ENCODE results near the gene SRL.
"Not testable (repeated sequence)": the region's sequence is repeated elsewhere in the genome, so short reads cannot be mapped to it uniquely, and the experiment has no call there.

SRL gene

DNA sequence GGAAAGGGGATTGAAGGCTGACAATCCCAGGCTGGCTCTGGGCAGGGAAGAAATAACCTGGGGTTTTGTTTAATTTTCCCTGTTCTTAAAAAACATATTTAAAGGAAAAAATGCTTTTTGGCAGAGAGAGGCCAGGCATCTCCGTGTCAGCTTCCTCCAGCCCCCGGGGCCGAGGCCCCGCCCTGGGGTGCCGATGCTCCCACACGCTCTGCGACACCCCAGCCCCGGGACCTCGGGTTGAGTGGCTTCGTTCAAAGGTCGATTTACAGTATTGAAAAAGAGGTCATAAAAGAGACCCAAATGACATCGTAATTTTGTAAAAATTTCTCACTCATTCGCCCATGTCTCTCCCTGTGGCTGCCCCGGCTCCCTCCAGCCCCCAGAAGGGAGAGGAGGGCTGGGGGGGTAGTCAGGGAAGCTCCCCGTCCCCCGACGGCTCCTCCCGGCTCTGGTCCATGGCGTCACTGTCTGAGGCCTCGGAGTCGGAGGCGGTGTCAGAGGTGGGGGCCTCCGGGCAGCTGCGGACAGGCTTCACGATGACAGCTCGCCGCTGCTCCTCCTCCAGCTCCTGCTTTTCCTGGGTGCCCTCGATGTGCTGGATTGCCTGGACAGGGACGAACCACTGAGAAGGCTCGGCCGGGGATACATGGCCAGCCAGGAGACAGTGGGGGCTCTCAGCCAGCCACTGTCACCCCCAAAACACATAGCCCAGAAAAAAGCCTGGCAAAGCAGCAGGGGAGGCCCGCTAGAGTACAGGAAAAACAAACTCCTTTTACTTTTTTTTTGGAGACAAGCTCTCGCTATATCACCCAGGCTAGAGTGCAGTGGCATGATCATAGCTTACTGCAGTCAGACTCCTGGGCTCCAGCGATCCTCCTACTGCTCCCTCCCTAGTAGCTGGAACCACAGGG is 16.0 kb upstream of the SRL start:
- peaks cover 10% of the 10 kb centered on the region for H3K36me3 ChIP-seq (ENCODE audit: insufficient read depth, low read length)
- H3K27ac ChIP-seq (ENCODE audit: low read depth, low read length), result no peak overlapping the region
- H3K4me1 ChIP-seq (ENCODE audit: insufficient read depth, low read length), result peaks cover 1% of the 10 kb centered on the region
- H3K4me3 ChIP-seq (ENCODE audit: low read depth in 1 of 2, low read length in 2 of 2), result no peak overlapping the region
- no peaks in the 10 kb centered on the region for H3K27me3 ChIP-seq (ENCODE audit: control insufficient read depth in 1 of 2, insufficient read depth in 2 of 2, low read length in 2 of 2)
- H3K9me3 ChIP-seq (ENCODE audit: low read length), result no peaks in the 10 kb centered on the region
- no peak overlapping the region for H3K9ac ChIP-seq (ENCODE audit: low read length)

DNA sequence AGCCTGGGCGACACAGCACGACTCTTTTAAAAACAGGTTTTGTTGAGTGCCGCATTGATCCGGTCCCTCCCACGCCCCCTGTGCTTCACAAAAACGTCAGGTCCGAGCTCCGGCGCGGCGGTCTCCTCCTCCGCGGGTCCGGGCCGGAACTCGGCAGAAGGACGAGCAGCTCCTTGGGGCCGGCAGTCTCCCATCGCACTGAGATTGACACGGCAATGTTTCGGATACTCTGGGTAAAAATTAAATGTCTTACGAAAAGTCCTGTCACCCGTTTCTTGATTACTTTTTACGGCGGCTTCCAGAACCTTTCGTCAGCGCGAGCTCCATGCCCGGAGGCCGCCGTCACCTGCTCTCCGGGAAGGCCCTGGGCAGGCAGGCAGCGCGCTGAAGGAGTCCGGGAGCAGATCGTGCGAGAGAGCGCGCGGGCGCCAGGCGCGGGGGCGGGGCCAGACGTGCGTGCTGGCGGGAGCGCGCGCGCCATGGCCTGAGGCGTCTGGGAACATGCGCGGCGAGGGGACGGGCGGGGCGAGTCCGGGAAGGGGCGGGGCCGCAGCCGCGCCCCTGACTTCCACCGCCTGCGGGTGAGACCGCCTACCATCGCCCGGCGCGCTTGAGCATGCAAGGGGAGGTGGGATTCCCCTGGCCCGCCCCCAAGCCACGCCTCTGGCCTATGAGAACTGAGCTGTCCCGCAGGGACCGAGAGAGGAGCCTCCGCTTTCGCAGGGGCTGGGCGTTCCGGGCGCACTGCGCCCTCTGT is 11.7 kb upstream of the SRL start:
- Histone ChIP-seq H3K9me3 (ENCODE audit: low read length) (no peaks in the 10 kb centered on the region), H3K27ac (ENCODE audit: low read depth, low read length) (peak overlapping the region; percentile 59), H3K4me1 (ENCODE audit: insufficient read depth, low read length) (no peaks in the 10 kb centered on the region), H3K36me3 (ENCODE audit: insufficient read depth, low read length) (no peaks in the 10 kb centered on the region), H3K4me3 (ENCODE audit: low read depth in 1 of 2, low read length in 2 of 2) (peak overlapping the region; percentile 17 to 59), H3K9ac (ENCODE audit: low read length) (peak overlapping the region; percentile 76), H3K27me3 (ENCODE audit: control insufficient read depth in 1 of 2, insufficient read depth in 2 of 2, low read length in 2 of 2) (no peaks in the 10 kb centered on the region)

- peak overlapping the region; percentile 59 for H3K27ac ChIP-seq (ENCODE audit: low read depth, low read length)
- H3K36me3 ChIP-seq (ENCODE audit: insufficient read depth, low read length); H3K9me3 ChIP-seq (ENCODE audit: low read length); H3K27me3 ChIP-seq (ENCODE audit: control insufficient read depth in 1 of 2, insufficient read depth in 2 of 2, low read length in 2 of 2); H3K4me1 ChIP-seq (ENCODE audit: insufficient read depth, low read length): not testable (repeated sequence)
- peak overlapping the region; percentile 17 to 59 for H3K4me3 ChIP-seq (ENCODE audit: low read depth in 1 of 2, low read length in 2 of 2)
- peak overlapping the region; percentile 76 for H3K9ac ChIP-seq (ENCODE audit: low read length)
These were observed 11.1 kb upstream of the SRL start for GRCh38 chr16:4253012-4253393.

DNA sequence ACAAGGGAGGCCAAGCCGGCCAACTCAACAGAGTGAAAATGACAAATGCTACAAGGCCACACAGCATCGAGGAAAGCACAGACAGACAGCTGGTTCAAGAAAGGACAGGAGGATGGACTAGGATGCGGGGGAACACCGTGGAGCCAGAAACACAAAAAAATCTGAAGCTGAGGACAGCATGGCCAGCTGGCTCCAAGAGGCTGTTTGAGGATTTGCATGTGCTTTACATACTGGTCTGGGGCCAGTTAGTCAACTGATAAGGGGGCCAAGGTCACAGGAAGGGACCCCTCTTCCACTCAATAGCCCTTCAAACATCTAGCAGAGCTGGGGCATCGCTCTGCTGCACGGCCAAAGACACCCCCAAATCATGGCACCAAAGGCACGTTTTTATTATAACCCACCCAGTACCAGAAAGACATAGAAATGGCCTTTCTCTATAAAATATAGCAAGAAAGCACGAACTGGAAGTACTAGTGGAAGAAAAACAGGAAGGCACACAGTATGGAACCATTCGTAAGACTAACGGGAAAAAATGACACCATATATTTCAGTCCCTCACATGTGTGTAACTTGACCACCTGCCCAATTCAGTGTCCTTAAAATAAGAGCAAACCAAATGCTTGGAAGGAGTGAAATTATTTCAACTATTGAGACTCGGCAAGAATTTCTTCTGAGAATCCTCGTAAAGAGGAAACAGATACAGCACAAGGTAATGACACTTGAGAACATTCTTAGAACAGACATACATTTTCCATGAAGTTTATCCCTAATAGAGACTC is 7.8 kb upstream of the SRL start:
- Histone ChIP-seq H3K4me1 (ENCODE audit: insufficient read depth, low read length) (no peaks in the 10 kb centered on the region), H3K9ac (ENCODE audit: low read length) (no peak overlapping the region), H3K27ac (ENCODE audit: low read depth, low read length) (no peak overlapping the region)

GRCh38 chr16:4247460-4247784 is 5.5 kb upstream of the SRL start:
- no peak overlapping the region for H3K9ac ChIP-seq (ENCODE audit: low read length)
- no peak overlapping the region for H3K27ac ChIP-seq (ENCODE audit: low read depth, low read length)
- H3K4me3 ChIP-seq (ENCODE audit: low read depth in 1 of 2, low read length in 2 of 2), result no peak overlapping the region
- no peaks in the 10 kb centered on the region for H3K9me3 ChIP-seq (ENCODE audit: low read length)
- H3K36me3 ChIP-seq (ENCODE audit: insufficient read depth, low read length), result no peaks in the 10 kb centered on the region
- H3K27me3 ChIP-seq (ENCODE audit: control insufficient read depth in 1 of 2, insufficient read depth in 2 of 2, low read length in 2 of 2), result no peaks in the 10 kb centered on the region
- H3K4me1 ChIP-seq (ENCODE audit: insufficient read depth, low read length), result no peaks in the 10 kb centered on the region

More for the DNA sequence above, 7.8 kb upstream of the SRL start:
- H3K27me3 ChIP-seq (ENCODE audit: control insufficient read depth in 1 of 2, insufficient read depth in 2 of 2, low read length in 2 of 2), result no peaks in the 10 kb centered on the region
- H3K4me3 ChIP-seq (ENCODE audit: low read depth in 1 of 2, low read length in 2 of 2), result no peak overlapping the region
- no peaks in the 10 kb centered on the region for H3K36me3 ChIP-seq (ENCODE audit: insufficient read depth, low read length)
- H3K9me3 ChIP-seq (ENCODE audit: low read length), result no peaks in the 10 kb centered on the region

DNA sequence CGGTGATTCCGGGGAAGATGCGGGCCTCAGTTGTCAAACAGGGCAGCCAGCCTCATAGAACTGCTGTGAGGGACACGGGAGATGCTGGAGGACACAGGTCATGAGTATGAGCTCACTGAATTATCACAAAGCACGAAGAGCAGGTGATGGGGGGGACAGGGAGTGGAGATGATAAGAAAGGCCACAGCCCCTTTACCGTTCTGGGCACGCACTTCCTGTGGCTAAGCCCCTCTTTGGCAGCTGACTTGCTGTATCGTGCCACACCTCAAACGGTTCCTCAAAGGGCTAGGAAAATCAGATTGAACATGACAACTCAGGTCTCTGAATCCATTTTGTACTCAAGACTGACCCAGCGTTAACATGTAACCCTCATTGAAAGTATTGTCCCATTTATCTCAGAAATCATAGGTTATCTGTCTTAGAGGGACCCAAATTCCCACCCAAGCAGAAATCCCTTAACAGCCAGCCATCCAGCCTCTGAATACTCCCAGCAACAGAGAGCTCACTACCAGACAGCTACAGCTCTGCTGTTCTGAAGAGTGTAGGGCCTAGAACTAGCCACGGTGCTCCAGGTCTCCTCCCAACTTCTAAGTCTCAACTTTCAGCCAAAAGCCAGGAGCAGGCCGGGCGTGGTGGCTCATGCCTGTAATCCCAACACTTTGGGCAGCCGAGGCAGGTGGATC is 5.0 kb upstream of the SRL start:
- Histone ChIP-seq H3K27me3 (ENCODE audit: control insufficient read depth in 1 of 2, insufficient read depth in 2 of 2, low read length in 2 of 2) (no peaks in the 10 kb centered on the region), H3K27ac (ENCODE audit: low read depth, low read length) (no peak overlapping the region), H3K4me3 (ENCODE audit: low read depth in 1 of 2, low read length in 2 of 2) (no peak overlapping the region), H3K4me1 (ENCODE audit: insufficient read depth, low read length) (no peaks in the 10 kb centered on the region), H3K9me3 (ENCODE audit: low read length) (no peaks in the 10 kb centered on the region), H3K36me3 (ENCODE audit: insufficient read depth, low read length) (no peaks in the 10 kb centered on the region), H3K9ac (ENCODE audit: low read length) (no peak overlapping the region)

GRCh38 chr16:4245077-4245791 is 3.4 kb upstream of the SRL start:
- Histone ChIP-seq H3K4me1 (ENCODE audit: insufficient read depth, low read length) (no peaks in the 10 kb centered on the region), H3K27me3 (ENCODE audit: control insufficient read depth in 1 of 2, insufficient read depth in 2 of 2, low read length in 2 of 2) (no peaks in the 10 kb centered on the region), H3K27ac (ENCODE audit: low read depth, low read length) (no peak overlapping the region), H3K4me3 (ENCODE audit: low read depth in 1 of 2, low read length in 2 of 2) (no peak overlapping the region), H3K36me3 (ENCODE audit: insufficient read depth, low read length) (no peaks in the 10 kb centered on the region), H3K9ac (ENCODE audit: low read length) (no peak overlapping the region), H3K9me3 (ENCODE audit: low read length) (no peaks in the 10 kb centered on the region)

GRCh38 chr16:4244254-4245076 is 2.6 kb upstream of the SRL start:
- Histone ChIP-seq H3K27ac (ENCODE audit: low read depth, low read length) (no peak overlapping the region), H3K27me3 (ENCODE audit: control insufficient read depth in 1 of 2, insufficient read depth in 2 of 2, low read length in 2 of 2) (no peaks in the 10 kb centered on the region), H3K9ac (ENCODE audit: low read length) (no peak overlapping the region), H3K4me3 (ENCODE audit: low read depth in 1 of 2, low read length in 2 of 2) (no peak overlapping the region), H3K36me3 (ENCODE audit: insufficient read depth, low read length) (no peaks in the 10 kb centered on the region), H3K9me3 (ENCODE audit: low read length) (no peaks in the 10 kb centered on the region), H3K4me1 (ENCODE audit: insufficient read depth, low read length) (no peaks in the 10 kb centered on the region)

DNA sequence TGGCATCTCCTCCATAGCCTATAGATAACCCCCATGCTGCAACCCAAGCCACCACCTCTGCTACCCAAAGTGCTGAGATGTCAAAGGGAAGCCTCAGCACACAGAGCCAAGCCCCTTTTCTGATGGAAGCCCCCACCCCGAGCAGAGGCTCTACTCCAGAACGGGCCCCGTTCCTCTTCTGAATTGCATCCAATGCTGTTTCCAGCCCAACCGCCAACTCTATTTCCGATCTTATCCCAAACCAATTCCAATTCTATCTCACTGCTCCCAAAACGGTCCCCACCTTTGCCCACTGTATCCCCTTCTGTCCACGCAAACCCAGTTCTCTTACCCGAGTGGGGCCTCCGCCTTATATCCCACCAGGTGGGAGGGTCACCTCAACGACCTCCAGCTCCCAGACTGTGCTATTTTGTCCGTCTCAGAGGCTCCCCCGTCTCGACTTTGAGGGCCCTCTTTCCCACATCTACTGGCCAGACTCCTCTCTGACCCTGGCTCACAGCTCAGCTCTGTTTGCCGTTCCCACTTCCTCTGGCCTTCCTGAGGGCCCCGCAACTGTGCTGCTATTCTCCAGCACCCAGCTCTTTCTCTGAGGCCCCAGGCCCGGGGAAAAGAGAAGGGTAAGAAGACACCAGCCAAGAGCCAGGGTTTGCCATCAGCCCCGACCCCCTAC is 487 bp downstream of the SRL start:
- H3K36me3 ChIP-seq (ENCODE audit: insufficient read depth, low read length), result no peaks in the 10 kb centered on the region
- no peaks in the 10 kb centered on the region for H3K27me3 ChIP-seq (ENCODE audit: control insufficient read depth in 1 of 2, insufficient read depth in 2 of 2, low read length in 2 of 2)
- H3K9me3 ChIP-seq (ENCODE audit: low read length), result no peaks in the 10 kb centered on the region
- no peak overlapping the region for H3K27ac ChIP-seq (ENCODE audit: low read depth, low read length)
- no peak overlapping the region for H3K9ac ChIP-seq (ENCODE audit: low read length)
- H3K4me3 ChIP-seq (ENCODE audit: low read depth in 1 of 2, low read length in 2 of 2), result no peak overlapping the region
- H3K4me1 ChIP-seq (ENCODE audit: insufficient read depth, low read length), result no peaks in the 10 kb centered on the region

DNA sequence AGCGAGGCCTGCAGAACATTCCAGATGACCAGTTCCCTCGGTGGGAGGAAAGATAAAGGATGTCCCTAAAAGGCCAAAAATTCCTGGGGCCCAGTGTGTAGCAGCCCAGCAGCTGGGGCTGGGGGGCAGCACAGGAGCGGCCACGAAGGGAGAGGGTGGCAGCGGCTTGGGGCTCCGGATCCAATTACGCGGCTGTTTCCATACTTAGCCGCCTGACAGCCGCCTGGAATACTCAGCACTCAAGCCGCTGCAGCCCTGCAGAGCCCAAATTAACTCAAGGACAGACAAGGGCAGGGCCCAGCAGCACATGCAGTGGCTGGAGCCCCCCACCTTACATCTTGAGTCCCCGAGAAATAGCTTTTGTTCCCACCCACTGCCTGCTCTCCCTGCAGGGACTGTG is 1.3 kb downstream of the SRL start:
- Histone ChIP-seq H3K4me1 (ENCODE audit: insufficient read depth, low read length) (no peaks in the 10 kb centered on the region), H3K36me3 (ENCODE audit: insufficient read depth, low read length) (no peaks in the 10 kb centered on the region), H3K27ac (ENCODE audit: low read depth, low read length) (no peak overlapping the region), H3K4me3 (ENCODE audit: low read depth in 1 of 2, low read length in 2 of 2) (no peak overlapping the region), H3K27me3 (ENCODE audit: control insufficient read depth in 1 of 2, insufficient read depth in 2 of 2, low read length in 2 of 2) (no peaks in the 10 kb centered on the region), H3K9ac (ENCODE audit: low read length) (no peak overlapping the region), H3K9me3 (ENCODE audit: low read length) (no peaks in the 10 kb centered on the region)

All from muscle layer of colon (tissue), 2 donors.